Ovary (tissue), 3 donors: ENCODE measurements around the gene GRIN3B.

Experiments used
- CTCF ChIP-seq, 3 donors: fragments of 450-650 bp in 2 of 3; fragments of 200-600 bp in 1 of 3; IDR thresholded peaks; one replicate each; pipeline versions ENCODE4 v1.5.1 to v1.8.0; 2016 to 2022; ENCODE audit warnings: antibody characterized with exemption in 3 of 3, mild to moderate bottlenecking in 1 of 3
- POLR2A ChIP-seq: fragments of 450-650 bp; IDR thresholded peaks from one replicate; pipeline ENCODE4 v1.6.1; 2017; ENCODE audit warnings: antibody characterized with exemption, mild to moderate bottlenecking, moderate library complexity
- donor health status: DM: no; HTN: no; CAD: no.

- TF ChIP-seq CTCF (IDR thresholded peaks at IDR 0.05) (no peak), POLR2A (no peak)
These were observed 36.7 kb upstream of the GRIN3B start for GRCh38 chr19:963486-963951.
